ENCODE results near the gene UVRAG.
"Not testable (repeated sequence)": the region's sequence is repeated elsewhere in the genome, so short reads cannot be mapped to it uniquely, and the experiment has no call there.

Gene UVRAG

GRCh38 chr11:76064192-76064591 is 249.2 kb downstream of the UVRAG start:
- no peak for DNase-seq (ENCODE audit: low read depth, low spot score)

GRCh38 chr11:76067099-76067498 is 252.1 kb downstream of the UVRAG start:
- DNase-seq (ENCODE audit: low read depth, low spot score), result peak; percentile 89

DNA sequence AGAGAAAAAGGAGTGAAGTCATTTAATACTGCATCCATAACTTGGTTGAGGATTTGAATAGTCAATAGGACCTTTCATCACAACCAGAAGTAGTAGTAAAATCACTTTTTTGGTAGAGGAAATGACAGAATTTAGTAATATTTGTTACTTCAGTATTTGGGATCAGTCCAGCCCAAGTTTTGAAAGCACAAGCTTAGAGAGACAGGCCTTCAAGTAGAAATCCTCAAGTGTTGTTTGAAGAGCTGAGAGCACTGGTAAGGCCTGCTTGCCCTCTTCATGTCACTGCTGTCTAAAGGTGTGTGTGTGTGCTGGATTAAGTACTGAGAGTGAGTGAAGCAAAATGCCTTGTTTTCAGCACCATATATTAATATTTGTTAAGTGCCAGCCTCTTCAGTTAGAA is 254.0 kb downstream of the UVRAG start:
- DNase-seq (ENCODE audit: low read depth, low spot score), result no peak

DNA sequence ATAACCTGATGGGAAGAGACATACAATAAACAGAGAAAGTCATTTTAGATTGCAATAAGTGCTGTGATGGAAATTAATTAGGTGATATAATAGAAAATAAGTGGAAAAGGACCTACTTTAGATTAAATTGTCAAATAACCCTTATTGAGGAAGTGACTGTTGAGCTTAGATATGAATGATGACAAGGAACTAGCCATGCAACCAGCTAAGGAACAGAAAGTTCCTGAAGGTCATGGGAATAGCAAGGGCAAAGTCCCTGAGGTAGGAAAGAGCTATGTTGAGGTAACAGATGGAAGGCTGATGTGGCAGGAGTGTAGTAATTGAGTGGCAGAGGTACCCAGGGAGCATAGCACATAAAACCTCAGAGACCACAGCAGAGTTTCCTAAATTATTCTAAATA is 256.1 kb downstream of the UVRAG start:
- no peak for DNase-seq (ENCODE audit: low read depth, low spot score)

DNA sequence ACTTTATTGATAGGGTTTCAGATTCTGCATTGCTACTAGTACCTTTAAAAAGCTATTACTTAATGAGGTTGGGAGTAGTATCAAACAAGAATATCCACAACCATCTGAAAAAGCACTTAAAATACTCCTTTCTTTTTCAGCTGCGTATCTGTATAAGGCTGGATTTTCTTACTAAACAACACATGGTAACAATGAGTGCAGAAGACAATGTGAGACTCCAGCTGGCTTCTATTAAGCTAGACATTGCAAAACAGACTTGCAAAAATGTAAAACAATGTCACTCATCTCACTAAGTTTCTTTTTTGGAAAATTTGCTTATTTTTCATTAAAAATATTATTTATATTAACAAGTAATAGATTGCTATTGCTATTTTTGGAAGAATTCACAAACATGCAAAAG is 258.7 kb downstream of the UVRAG start:
- DNase-seq (ENCODE audit: low read depth, low spot score), result no peak

DNA sequence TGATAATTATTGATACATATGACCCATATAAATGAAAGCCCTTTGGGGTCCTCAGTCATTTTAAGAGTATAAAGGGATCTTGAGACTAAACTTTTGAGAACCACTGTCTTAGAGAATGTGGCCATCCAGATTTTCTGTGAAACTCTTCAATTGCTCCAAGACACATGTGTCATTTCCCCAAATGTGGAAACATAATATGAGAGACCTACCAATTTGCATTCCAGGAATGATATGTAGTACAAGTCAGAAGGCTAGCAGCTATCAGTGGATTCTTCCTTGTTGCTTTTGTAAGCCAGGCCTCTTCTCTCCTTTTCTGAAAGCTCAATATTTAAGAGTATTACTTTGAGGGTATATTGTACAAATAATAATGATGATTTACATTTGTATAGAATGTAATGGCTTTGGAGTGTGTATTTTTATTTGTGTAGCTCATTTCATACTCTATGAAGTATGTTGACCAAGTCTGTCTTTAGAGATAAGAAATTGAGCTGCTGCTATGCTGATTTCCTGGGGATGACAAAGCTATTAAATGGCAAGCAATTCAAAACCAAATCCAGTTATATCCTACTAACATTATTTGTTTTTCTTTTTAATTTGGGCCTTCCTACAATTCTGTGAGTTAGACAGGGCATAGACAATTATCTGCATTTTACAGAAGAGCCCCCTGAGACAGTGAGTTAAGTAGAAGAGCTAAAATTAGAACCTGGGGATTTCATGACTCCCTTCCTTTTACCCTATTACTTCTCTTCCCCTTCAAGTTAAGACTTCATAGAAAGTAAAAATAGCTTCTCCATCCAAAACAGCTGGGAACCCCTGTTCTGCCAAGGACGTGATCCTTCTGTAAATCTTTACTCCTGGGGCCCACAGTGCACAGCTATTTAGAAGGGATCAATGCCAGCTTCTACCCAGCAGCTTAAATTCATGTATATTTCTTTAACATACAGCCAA is 259.4 kb downstream of the UVRAG start:
- peak; percentile 8 for DNase-seq (ENCODE audit: low read depth, low spot score)

GRCh38 chr11:76075716-76076115 is 260.7 kb downstream of the UVRAG start:
- no peak for DNase-seq (ENCODE audit: low read depth, low spot score)

GRCh38 chr11:76076253-76076652 is 261.2 kb downstream of the UVRAG start:
- DNase-seq (ENCODE audit: low read depth, low spot score), result not testable (repeated sequence)

DNA sequence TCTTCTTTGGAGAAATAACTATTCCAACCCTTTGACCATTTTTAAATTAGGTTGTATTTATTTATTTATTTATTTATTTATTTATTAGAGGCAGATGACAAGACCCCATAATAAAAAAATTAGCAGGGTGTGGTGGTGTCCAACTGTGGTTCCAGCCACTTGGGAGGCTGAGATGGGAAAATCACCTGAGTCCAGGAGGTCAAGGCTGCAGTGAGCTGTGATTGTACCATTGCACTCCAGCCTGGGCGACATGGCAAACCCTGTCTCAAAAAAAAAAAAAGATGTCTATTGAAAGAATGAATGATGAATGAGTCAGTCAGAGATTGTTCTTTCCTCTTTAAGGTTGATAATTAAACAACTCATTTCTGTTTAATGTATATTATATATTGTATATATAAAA is 261.7 kb downstream of the UVRAG start:
- no peak for DNase-seq (ENCODE audit: low read depth, low spot score)

GRCh38 chr11:76077575-76078150 is 262.7 kb downstream of the UVRAG start:
- DNase-seq (ENCODE audit: low read depth, low spot score), result peak; percentile 45

DNA sequence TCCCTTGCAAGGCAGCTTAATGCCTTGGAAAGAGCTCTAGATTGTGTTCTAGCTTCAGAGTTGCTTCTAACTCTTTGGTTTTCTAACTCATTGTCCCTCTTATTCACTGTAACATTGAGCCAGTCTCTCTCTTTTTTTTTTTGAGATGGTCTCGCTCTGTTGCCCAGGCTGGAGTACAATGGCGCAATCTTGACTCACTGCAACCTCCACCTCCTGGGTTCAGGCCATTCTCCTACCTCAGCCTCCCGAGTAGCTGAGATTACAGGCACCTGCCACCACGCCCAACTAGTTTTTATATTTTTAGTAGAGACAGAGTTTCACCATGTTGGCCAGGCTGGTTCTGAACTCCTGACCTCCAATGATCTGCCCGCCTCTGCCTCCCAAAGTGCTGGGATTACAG is 266.1 kb downstream of the UVRAG start:
- DNase-seq (ENCODE audit: low read depth, low spot score), result not testable (repeated sequence)

DNA sequence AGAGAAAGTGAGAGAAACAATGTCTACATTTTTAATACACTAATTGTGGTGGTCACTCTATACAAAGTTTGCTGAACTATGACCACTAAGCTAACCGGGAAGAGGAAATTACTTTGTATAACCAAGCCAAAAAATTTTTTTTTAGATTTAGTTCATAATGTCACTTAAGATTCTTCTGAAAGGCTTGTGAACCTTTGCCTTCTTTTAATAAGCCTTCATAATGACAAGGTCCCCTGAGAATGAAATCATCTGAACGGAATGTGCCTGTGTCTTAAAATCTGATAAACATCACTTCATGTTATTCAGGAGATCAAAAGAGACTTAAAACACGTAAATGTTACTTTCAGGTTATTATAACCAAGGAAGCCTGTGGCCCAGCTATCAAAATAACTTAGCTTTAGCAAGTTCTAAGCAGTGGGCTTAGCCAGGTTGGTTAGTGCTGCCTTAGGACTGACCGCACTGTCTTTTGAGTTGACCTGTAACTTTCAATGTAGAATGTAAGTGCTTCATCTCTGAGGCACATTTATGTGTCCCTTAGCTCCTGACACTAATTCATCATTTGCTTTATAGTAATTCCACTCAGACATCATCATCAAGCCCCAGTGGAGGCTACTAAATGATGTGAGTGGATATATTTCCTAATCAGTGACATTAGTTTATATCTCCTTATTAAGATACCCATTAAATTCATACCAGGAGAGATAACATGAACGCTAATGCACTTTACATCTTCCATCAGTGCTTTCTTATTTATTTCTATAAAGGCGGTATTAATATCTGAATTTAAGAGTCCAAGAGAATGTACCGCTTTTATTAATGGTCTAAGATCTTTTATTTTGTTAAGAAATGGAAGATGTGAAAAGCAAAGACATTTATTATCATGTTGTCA is 268.8 kb downstream of the UVRAG start:
- DNase-seq (ENCODE audit: low read depth, low spot score), result peak; percentile 43

GRCh38 chr11:76085270-76085669 is 270.3 kb downstream of the UVRAG start:
- DNase-seq (ENCODE audit: low read depth, low spot score), result peak; percentile 4

- peak; percentile 35 for DNase-seq (ENCODE audit: low read depth, low spot score)
Observed at GRCh38 chr11:76086743-76087635, 272.0 kb downstream of the UVRAG start.

- no peak for DNase-seq (ENCODE audit: low read depth, low spot score)
Observed at GRCh38 chr11:76087749-76088148, 272.7 kb downstream of the UVRAG start.

DNA sequence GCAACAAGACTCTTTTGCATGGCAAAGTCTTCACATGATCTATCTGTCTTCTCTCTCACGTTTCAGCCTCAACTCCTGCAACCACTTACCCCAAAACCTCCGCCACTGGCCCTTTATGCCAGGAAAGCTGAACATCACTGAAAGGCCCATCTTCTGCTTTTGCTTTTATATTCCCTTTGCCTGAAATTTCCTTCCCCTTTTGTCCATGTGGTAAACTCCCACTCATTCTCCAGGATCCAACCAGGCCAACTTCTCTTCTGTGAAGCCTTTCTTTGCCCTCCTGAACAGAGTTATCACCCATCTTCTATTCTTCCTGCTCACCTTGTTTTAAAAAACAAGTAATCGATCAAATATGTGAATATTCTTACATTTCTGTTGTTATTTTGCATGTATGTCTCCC is 273.5 kb downstream of the UVRAG start:
- no peak for DNase-seq (ENCODE audit: low read depth, low spot score)

DNA sequence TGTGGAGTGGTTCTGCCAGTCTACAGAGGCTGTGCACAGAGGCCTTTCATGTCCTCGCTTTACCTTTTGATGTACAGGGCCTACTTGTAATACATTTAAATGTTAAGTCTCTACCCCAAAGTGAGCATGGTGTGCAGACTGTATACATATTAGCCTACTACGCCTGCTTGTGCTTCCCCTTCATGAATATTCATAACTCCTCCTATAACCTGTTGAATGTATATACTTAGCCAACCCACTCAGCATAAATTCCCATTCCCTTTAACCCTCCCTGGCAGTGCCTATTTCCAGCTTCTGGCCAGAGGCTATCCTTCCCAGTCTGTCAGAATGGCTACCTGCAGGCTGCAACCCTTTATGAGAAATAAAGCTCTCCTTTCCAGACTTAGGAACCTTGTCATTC is 275.2 kb downstream of the UVRAG start:
- DNase-seq (ENCODE audit: low read depth, low spot score), result no peak

DNA sequence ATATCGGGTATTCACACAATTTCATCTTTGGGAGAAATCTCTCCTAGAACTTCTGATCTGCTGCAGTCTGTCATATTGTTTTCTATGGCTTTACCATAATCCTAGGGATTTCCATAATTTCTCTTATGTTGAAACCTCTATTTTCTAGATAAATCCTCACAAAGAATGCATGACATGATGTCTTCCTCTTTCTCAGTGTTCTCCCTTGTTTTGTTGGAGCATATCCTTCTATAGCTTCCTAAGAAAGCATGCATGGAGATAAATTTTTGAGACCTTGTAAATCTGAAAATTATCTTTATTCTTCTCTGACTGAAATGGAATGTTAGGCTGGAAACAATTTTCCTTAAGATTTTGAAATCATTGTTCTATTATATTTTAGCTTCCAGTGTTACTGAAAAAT is 275.8 kb downstream of the UVRAG start:
- DNase-seq (ENCODE audit: low read depth, low spot score), result no peak

DNA sequence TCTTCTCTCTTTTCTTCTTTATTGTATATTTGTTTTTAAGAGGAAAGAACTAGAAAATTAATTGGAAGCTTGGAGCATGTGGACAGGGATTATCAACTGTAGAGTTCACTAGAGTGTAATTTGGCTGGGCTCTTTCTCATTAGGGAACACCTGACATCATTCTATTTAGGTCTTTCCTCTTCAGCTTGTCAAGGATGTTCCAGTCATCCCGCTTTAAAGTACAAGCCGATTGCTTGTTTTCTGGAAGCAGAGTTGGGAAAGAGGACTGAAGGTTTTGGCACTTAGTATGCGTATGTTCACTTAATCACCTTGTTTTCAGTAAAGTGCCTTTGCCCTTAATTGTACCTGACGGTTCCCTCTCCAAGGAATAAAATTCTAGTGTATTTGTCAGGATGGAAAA is 279.7 kb downstream of the UVRAG start:
- DNase-seq (ENCODE audit: low read depth, low spot score), result no peak

DNA sequence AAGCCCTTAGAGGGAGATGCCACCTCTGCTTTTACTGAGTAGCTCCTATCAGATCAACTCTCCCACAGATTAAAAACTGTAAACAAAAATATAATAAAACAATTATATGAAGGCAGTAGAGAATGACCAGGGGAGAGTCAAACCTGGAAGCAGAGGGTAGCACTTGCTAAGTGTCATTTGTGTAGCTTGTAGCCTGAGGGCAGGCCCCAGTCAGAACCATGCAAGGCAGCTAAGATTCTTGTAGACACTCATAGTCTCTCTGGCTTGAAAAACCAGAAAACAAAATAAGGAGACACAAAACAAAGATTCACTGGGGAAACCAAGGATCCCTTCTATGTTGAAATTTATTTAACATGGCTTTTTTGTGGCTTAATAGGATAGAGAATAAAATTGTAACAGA is 280.9 kb downstream of the UVRAG start:
- DNase-seq (ENCODE audit: low read depth, low spot score), result no peak

DNA sequence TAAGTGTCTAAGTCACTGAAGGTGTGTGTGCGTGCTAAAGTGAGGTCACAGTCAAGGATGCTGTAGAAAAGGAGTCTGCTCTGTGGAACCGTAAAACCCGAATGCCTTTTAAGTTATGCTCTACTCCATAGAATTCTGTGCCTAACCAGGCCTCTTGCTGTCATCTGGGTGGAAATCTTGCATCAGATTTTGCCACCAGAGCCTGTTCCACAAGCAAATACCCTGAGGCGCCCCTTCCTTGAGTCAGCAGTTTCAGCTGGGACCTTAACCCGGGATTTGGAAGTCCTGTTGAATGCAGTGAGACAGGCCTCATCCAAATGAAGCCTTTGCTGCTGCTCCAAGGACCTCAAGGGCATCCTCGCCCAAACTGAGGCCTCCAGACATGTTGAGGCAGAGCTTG is 281.5 kb downstream of the UVRAG start:
- no peak for DNase-seq (ENCODE audit: low read depth, low spot score)

Data from astrocyte of the hippocampus (primary cell).